ENCODE data around the gene SLC39A5. TPM values are rescaled to one million over a fixed set of nuclear protein-coding genes. Genes with fewer than 3 reads are reported as not detected.
"Not testable (repeated sequence)": the region's sequence is repeated elsewhere in the genome, so short reads cannot be mapped to it uniquely, and the experiment has no call there.

The SLC39A5 gene
- total and polyA plus RNA-seq, 2 experiments from 2014 or later: 167 to 179 TPM

- no peaks in the 10 kb centered on the region for H3K4me1 ChIP-seq (ENCODE audit: insufficient read depth)
- no peaks in the 10 kb centered on the region for H4K20me1 ChIP-seq (ENCODE audit: insufficient read depth, poor library complexity, severe bottlenecking)
- TF ChIP-seq EZH2phosphoT487 (IDR thresholded peaks at IDR 0.05; ENCODE audit: low read depth, severe bottlenecking, unreplicated experiment) (no peak), CTCF (IDR thresholded peaks at IDR 0.05; ENCODE audit: poor library complexity) (no peak), EZH2 (IDR thresholded peaks at IDR 0.05; ENCODE audit: borderline replicate concordance) (no peak)
- peaks cover 3% of the 10 kb centered on the region for H3K79me2 ChIP-seq
- H3K36me3 ChIP-seq (replicated peaks; ENCODE audit: insufficient read depth, low read depth): no peaks in the 10 kb centered on the region
- H3K9me2 ChIP-seq (replicated peaks; ENCODE audit: insufficient read depth): no peaks in the 10 kb centered on the region
- no peak overlapping the region for H2AFZ ChIP-seq
- H3K27me3 ChIP-seq: no peaks in the 10 kb centered on the region
- WGBS (ENCODE audit: low lambda C conversion rate, missing lambda C conversion rate): 98% methylated on average over 2 of the region's 2 CpGs
- no peak overlapping the region for H3K27ac ChIP-seq
- no peak overlapping the region for H3K4me2 ChIP-seq
- H3K9me3 ChIP-seq (ENCODE audit: low read depth): no peaks in the 10 kb centered on the region
- no peak for DNase-seq (ENCODE audit: low spot score)
- no peak overlapping the region for H3K4me3 ChIP-seq
Observed at GRCh38 chr12:56282579-56282978, 52.7 kb downstream of the SLC39A5 start.

- not testable (repeated sequence) for H4K20me1 ChIP-seq (ENCODE audit: insufficient read depth, poor library complexity, severe bottlenecking)
Observed at GRCh38 chr12:56284263-56284662, 54.4 kb downstream of the SLC39A5 start.

GRCh38 chr12:56286044-56286830 is 56.4 kb downstream of the SLC39A5 start:
- no peaks in the 10 kb centered on the region for H3K9me3 ChIP-seq (ENCODE audit: low read depth)
- H3K36me3 ChIP-seq (replicated peaks; ENCODE audit: insufficient read depth, low read depth): no peaks in the 10 kb centered on the region
- H3K9me2 ChIP-seq (replicated peaks; ENCODE audit: insufficient read depth): no peaks in the 10 kb centered on the region
- H3K27me3 ChIP-seq: no peaks in the 10 kb centered on the region
- H2AFZ ChIP-seq: no peak overlapping the region
- DNase-seq (ENCODE audit: low spot score): no peak
- no peak overlapping the region for H3K4me3 ChIP-seq
- H3K79me2 ChIP-seq: peaks cover 38% of the 10 kb centered on the region
- 74% methylated on average over 4 of the region's 4 CpGs for WGBS (ENCODE audit: low lambda C conversion rate, missing lambda C conversion rate)
- TF ChIP-seq EZH2 (IDR thresholded peaks at IDR 0.05; ENCODE audit: borderline replicate concordance): no peak
- TF ChIP-seq CTCF (IDR thresholded peaks at IDR 0.05; ENCODE audit: poor library complexity): no peak
- no peak for TF ChIP-seq EZH2phosphoT487 (IDR thresholded peaks at IDR 0.05; ENCODE audit: low read depth, severe bottlenecking, unreplicated experiment)
- H4K20me1 ChIP-seq (ENCODE audit: insufficient read depth, poor library complexity, severe bottlenecking): no peaks in the 10 kb centered on the region
- H3K4me2 ChIP-seq: no peak overlapping the region
- no peak overlapping the region for H3K27ac ChIP-seq
- H3K4me1 ChIP-seq (ENCODE audit: insufficient read depth): no peaks in the 10 kb centered on the region

More at GRCh38 chr12:56284263-56284662, 54.4 kb downstream of the SLC39A5 start:
- not testable (repeated sequence) for DNase-seq (ENCODE audit: low spot score); H3K27me3 ChIP-seq; H3K9me2 ChIP-seq (replicated peaks; ENCODE audit: insufficient read depth); H2AFZ ChIP-seq; H3K9me3 ChIP-seq (ENCODE audit: low read depth); H3K36me3 ChIP-seq (replicated peaks; ENCODE audit: insufficient read depth, low read depth); H3K4me2 ChIP-seq; H3K27ac ChIP-seq; H3K4me1 ChIP-seq (ENCODE audit: insufficient read depth); H3K4me3 ChIP-seq
- WGBS (ENCODE audit: low lambda C conversion rate, missing lambda C conversion rate): 96% methylated on average over 3 of the region's 5 CpGs
- H3K79me2 ChIP-seq: peaks cover 20% of the 10 kb centered on the region

Other genes starting within 250 kb of the SLC39A5 start
- 26.9 and 30.2 TPM in 2 replicates for gene SUOX, start 232.8 kb upstream of the SLC39A5 start, total RNA-seq
- 19.7 and 25.6 TPM in 2 replicates for gene SUOX, start 232.8 kb upstream of the SLC39A5 start, polyA plus RNA-seq
- gene IKZF4, start 209.0 kb upstream of the SLC39A5 start, total RNA-seq: 1.6 and 6.7 TPM in 2 replicates
- gene IKZF4, start 209.0 kb upstream of the SLC39A5 start, polyA plus RNA-seq: 3.5 and 5.3 TPM in 2 replicates
- 665 and 673 TPM in 2 replicates for gene RPS26, start 188.1 kb upstream of the SLC39A5 start, total RNA-seq
- 245 and 252 TPM in 2 replicates for gene RPS26, start 188.1 kb upstream of the SLC39A5 start, polyA plus RNA-seq
- gene ERBB3, start 149.9 kb upstream of the SLC39A5 start, total RNA-seq: 104 and 128 TPM in 2 replicates
- 56.1 and 69.0 TPM in 2 replicates for gene ERBB3, start 149.9 kb upstream of the SLC39A5 start, polyA plus RNA-seq
- 87.9 and 90.7 TPM in 2 replicates for gene PA2G4, start 125.5 kb upstream of the SLC39A5 start, total RNA-seq
- 102 and 109 TPM in 2 replicates for gene PA2G4, start 125.5 kb upstream of the SLC39A5 start, polyA plus RNA-seq
- gene RPL41, start 113.4 kb upstream of the SLC39A5 start, total RNA-seq: 2,379 and 2,801 TPM in 2 replicates
- gene RPL41, start 113.4 kb upstream of the SLC39A5 start, polyA plus RNA-seq: 2,115 and 2,240 TPM in 2 replicates
- 3.7 and 9.0 TPM in 2 replicates for gene ZC3H10, start 111.8 kb upstream of the SLC39A5 start, total RNA-seq
- gene ZC3H10, start 111.8 kb upstream of the SLC39A5 start, polyA plus RNA-seq: 2.2 and 5.7 TPM in 2 replicates
- gene ESYT1, start 101.8 kb upstream of the SLC39A5 start, total RNA-seq: 44.9 and 52.3 TPM in 2 replicates
- gene ESYT1, start 101.8 kb upstream of the SLC39A5 start, polyA plus RNA-seq: 40.0 and 43.8 TPM in 2 replicates
- 80.6 and 98.1 TPM in 2 replicates for gene MYL6B, start 77.5 kb upstream of the SLC39A5 start, total RNA-seq
- gene MYL6B, start 77.5 kb upstream of the SLC39A5 start, polyA plus RNA-seq: 82.2 and 83.9 TPM in 2 replicates
- 1,441 and 1,490 TPM in 2 replicates for gene MYL6, start 71.7 kb upstream of the SLC39A5 start, total RNA-seq
- 2,273 and 2,387 TPM in 2 replicates for gene MYL6, start 71.7 kb upstream of the SLC39A5 start, polyA plus RNA-seq
- 34.8 and 37.4 TPM in 2 replicates for gene SMARCC2, start 40.6 kb upstream of the SLC39A5 start, total RNA-seq
- 68.6 and 72.4 TPM in 2 replicates for gene SMARCC2, start 40.6 kb upstream of the SLC39A5 start, polyA plus RNA-seq
- gene RNF41, start 8.1 kb upstream of the SLC39A5 start, total RNA-seq: 47.6 and 66.4 TPM in 2 replicates
- 12.2 and 22.5 TPM in 2 replicates for gene RNF41, start 8.1 kb upstream of the SLC39A5 start, polyA plus RNA-seq
- gene NABP2, start 5.7 kb upstream of the SLC39A5 start, total RNA-seq: 21.9 and 35.4 TPM in 2 replicates
- 12.4 and 12.5 TPM in 2 replicates for gene NABP2, start 5.7 kb upstream of the SLC39A5 start, polyA plus RNA-seq
- 21.9 and 23.3 TPM in 2 replicates for gene ANKRD52, start 28.3 kb downstream of the SLC39A5 start, total RNA-seq
- 37.2 and 46.8 TPM in 2 replicates for gene ANKRD52, start 28.3 kb downstream of the SLC39A5 start, polyA plus RNA-seq
- 7.8 and 8.2 TPM in 2 replicates for gene COQ10A, start 36.9 kb downstream of the SLC39A5 start, total RNA-seq
- 9.6 and 10.7 TPM in 2 replicates for gene COQ10A, start 36.9 kb downstream of the SLC39A5 start, polyA plus RNA-seq
- gene CS, start 70.3 kb downstream of the SLC39A5 start, total RNA-seq: 111 and 115 TPM in 2 replicates
- gene CS, start 70.3 kb downstream of the SLC39A5 start, polyA plus RNA-seq: 83.2 and 96.6 TPM in 2 replicates
- gene CNPY2, start 85.9 kb downstream of the SLC39A5 start, total RNA-seq: 155 and 179 TPM in 2 replicates
- gene CNPY2, start 85.9 kb downstream of the SLC39A5 start, polyA plus RNA-seq: 428 and 474 TPM in 2 replicates
- gene PAN2, start 103.9 kb downstream of the SLC39A5 start, total RNA-seq: 23.5 and 29.4 TPM in 2 replicates
- gene PAN2, start 103.9 kb downstream of the SLC39A5 start, polyA plus RNA-seq: 23.6 and 41.1 TPM in 2 replicates
- gene IL23A, start 108.8 kb downstream of the SLC39A5 start, total RNA-seq: 2.0 and 2.3 TPM in 2 replicates
- gene IL23A, start 108.8 kb downstream of the SLC39A5 start, polyA plus RNA-seq: 2.1 and 3.1 TPM in 2 replicates
- 148 and 157 TPM in 2 replicates for gene STAT2, start 130.1 kb downstream of the SLC39A5 start, total RNA-seq
- gene STAT2, start 130.1 kb downstream of the SLC39A5 start, polyA plus RNA-seq: 90.1 and 104 TPM in 2 replicates
- 0.12 TPM in 1 of 2 replicates, not detected in the other for gene APOF, start 132.8 kb downstream of the SLC39A5 start, total RNA-seq
- gene APOF, start 132.8 kb downstream of the SLC39A5 start, polyA plus RNA-seq: 0.55 TPM in 1 of 2 replicates, not detected in the other
- gene TIMELESS, start 219.4 kb downstream of the SLC39A5 start, total RNA-seq: 7.9 and 9.6 TPM in 2 replicates
- 12.4 and 13.0 TPM in 2 replicates for gene TIMELESS, start 219.4 kb downstream of the SLC39A5 start, polyA plus RNA-seq
- 0.08 TPM in 1 of 2 replicates, not detected in the other for gene MIP, start 224.6 kb downstream of the SLC39A5 start, total RNA-seq
- gene MIP, start 224.6 kb downstream of the SLC39A5 start, polyA plus RNA-seq: 0.30 TPM in 1 of 2 replicates, not detected in the other
- 2.5 and 3.4 TPM in 2 replicates for gene SPRYD4, start 238.5 kb downstream of the SLC39A5 start, total RNA-seq
- 3.2 TPM in 2 replicates for gene SPRYD4, start 238.5 kb downstream of the SLC39A5 start, polyA plus RNA-seq